H9 (cell line): ENCODE results near the gene SLC7A6. TPM values are rescaled to one million over a fixed set of nuclear protein-coding genes. Genes with fewer than 3 reads are reported as not detected.

Source experiments
- DNase-seq: peaks from one replicate; pipeline ENCODE4 v3.0.0-alpha.2; 2017
- H2AFZ ChIP-seq: one replicate; pipeline ENCODE4 v1.6.1; 2013; ENCODE audit warnings: mild to moderate bottlenecking, low read length, control low read depth, moderate library complexity
- H2AK5ac ChIP-seq: 2 replicates; pipeline ENCODE4 v1.6.1; 2013; ENCODE audit warnings: low read length, control low read depth, mixed read lengths; ENCODE audit not compliant: insufficient read length
- H2BK120ac ChIP-seq: one replicate; pipeline ENCODE4 v1.6.1; 2013; ENCODE audit warnings: low read depth, mild to moderate bottlenecking, low read length, control low read depth, inconsistent platforms; ENCODE audit not compliant: poor library complexity, severe bottlenecking
- H2BK12ac ChIP-seq: 2 replicates; pipeline ENCODE4 v1.6.1; 2013; ENCODE audit warnings: low read length, control low read depth, mixed read lengths, low read depth; ENCODE audit not compliant: insufficient read length
- H2BK15ac ChIP-seq: 2 replicates; pipeline ENCODE4 v1.6.1; 2013; ENCODE audit warnings: low read depth, low read length, control low read depth
- H2BK20ac ChIP-seq: one replicate; pipeline ENCODE4 v1.6.1; 2013; ENCODE audit warnings: low read depth, mild to moderate bottlenecking, low read length, control low read depth, inconsistent platforms; ENCODE audit not compliant: poor library complexity, severe bottlenecking
- H2BK5ac ChIP-seq: 2 replicates; pipeline ENCODE4 v1.6.1; 2013; ENCODE audit warnings: low read length, control low read depth, mixed read lengths; ENCODE audit not compliant: insufficient read length
- H3K14ac ChIP-seq: 2 replicates; pipeline ENCODE4 v1.6.1; 2013; ENCODE audit warnings: low read length, control low read depth; ENCODE audit not compliant: insufficient read depth
- H3K18ac ChIP-seq: 2 replicates; pipeline ENCODE4 v1.6.1; 2013; ENCODE audit warnings: low read depth, mild to moderate bottlenecking, mixed read lengths, low read length, control low read depth; ENCODE audit not compliant: insufficient read length
- H3K23ac ChIP-seq: 2 replicates; pipeline ENCODE4 v1.6.1; 2013; ENCODE audit warnings: low read length, control low read depth, mixed read lengths, low read depth; ENCODE audit not compliant: insufficient read length
- H3K23me2 ChIP-seq: 2 replicates; pipeline ENCODE4 v1.6.1; 2013; ENCODE audit warnings: low read depth, mild to moderate bottlenecking, mixed read lengths, low read length, control low read depth; ENCODE audit not compliant: insufficient read length, poor library complexity, severe bottlenecking
- H3K27ac ChIP-seq: 2 replicates; pipeline ENCODE4 v1.5.1; 2013; ENCODE audit warnings: low read length, control low read depth, mixed read lengths, low read depth; ENCODE audit not compliant: insufficient read length
- H3K27me3 ChIP-seq: 2 replicates; pipeline ENCODE4 v1.6.1; 2013; ENCODE audit warnings: low read length, control low read depth, inconsistent platforms; ENCODE audit not compliant: insufficient read depth
- H3K4ac ChIP-seq: 2 replicates; pipeline ENCODE4 v1.6.1; 2013; ENCODE audit warnings: low read depth, mild to moderate bottlenecking, control low read depth, inconsistent platforms, low read length, moderate library complexity
- H3K4me1 ChIP-seq: 2 replicates; pipeline ENCODE4 v1.6.1; 2013; ENCODE audit warnings: low read length, control low read depth, inconsistent platforms; ENCODE audit not compliant: insufficient read depth
- H3K4me2 ChIP-seq: 2 replicates; pipeline ENCODE4 v1.6.1; 2013; ENCODE audit warnings: low read length, control low read depth, mixed read lengths; ENCODE audit not compliant: insufficient read length, insufficient read depth
- H3K56ac ChIP-seq: 2 replicates; pipeline ENCODE4 v1.6.1; 2013; ENCODE audit warnings: low read depth, mild to moderate bottlenecking, mixed read lengths, low read length, control low read depth; ENCODE audit not compliant: insufficient read length
- H3K79me1 ChIP-seq: 2 replicates; pipeline ENCODE4 v1.6.1; 2013; ENCODE audit warnings: low read depth, mild to moderate bottlenecking, moderate library complexity, low read length, control low read depth, inconsistent platforms; ENCODE audit not compliant: insufficient read depth, poor library complexity, severe bottlenecking
- H3K79me2 ChIP-seq: 2 replicates; pipeline ENCODE4 v1.6.1; 2013; ENCODE audit warnings: low read length, control low read depth, inconsistent platforms; ENCODE audit not compliant: insufficient read depth
- H3K9ac ChIP-seq: 2 replicates; pipeline ENCODE4 v1.6.1; 2013; ENCODE audit warnings: low read length, control low read depth, mixed read lengths; ENCODE audit not compliant: insufficient read length; ENCODE audit errors: extremely low read depth
- H3K9me3 ChIP-seq: one replicate; pipeline ENCODE4 v1.6.1; 2013; ENCODE audit warnings: low read depth, low read length, inconsistent platforms; ENCODE audit not compliant: control insufficient read depth
- H3T11ph ChIP-seq: one replicate; pipeline ENCODE4 v1.6.1; 2013; ENCODE audit warnings: mild to moderate bottlenecking, low read length, control low read depth, inconsistent platforms
- H4K20me1 ChIP-seq: one replicate; pipeline ENCODE4 v1.6.1; 2013; ENCODE audit not compliant: control insufficient read depth, insufficient read length, insufficient read depth
- H4K5ac ChIP-seq: 2 replicates; pipeline ENCODE4 v1.6.1; 2013; ENCODE audit warnings: low read depth, mild to moderate bottlenecking, mixed read lengths, low read length, control low read depth; ENCODE audit not compliant: insufficient read length
- H4K8ac ChIP-seq: replicated peaks from 2 replicates; pipeline ENCODE4 v1.6.1; 2013; ENCODE audit warnings: low read length, control low read depth, mixed read lengths, low read depth; ENCODE audit not compliant: insufficient read length
- H4K91ac ChIP-seq: 2 replicates; pipeline ENCODE4 v1.6.1; 2013; ENCODE audit warnings: low read depth, mild to moderate bottlenecking, moderate library complexity, mixed read lengths, low read length, control low read depth; ENCODE audit not compliant: insufficient read length
- H3K27ac Mint-ChIP-seq, 3 experiments: 2 replicates in 2 of 3; 3 replicates in 1 of 3; pipeline ENCODE4 v1.8.0; 2020 to 2021; ENCODE audit warnings: mixed read lengths in 3 of 3, mild to moderate bottlenecking in 1 of 3, moderate library complexity in 1 of 3
- H3K27me3 Mint-ChIP-seq: 2 replicates; pipeline ENCODE4 v1.8.0; 2021; ENCODE audit warnings: low read depth, mild to moderate bottlenecking, moderate library complexity, mixed read lengths
- H3K36me3 Mint-ChIP-seq, 3 experiments: 2 replicates in 2 of 3; 3 replicates in 1 of 3; pipeline ENCODE4 v1.8.0; 2020 to 2021; ENCODE audit warnings: low read depth in 3 of 3, mixed read lengths in 3 of 3; ENCODE audit not compliant: insufficient read depth in 1 of 3
- H3K4me1 Mint-ChIP-seq, 2 experiments: 2 replicates each; pipeline ENCODE4 v1.8.0; 2020; ENCODE audit warnings: mixed read lengths in 2 of 2
- H3K4me3 Mint-ChIP-seq, 2 experiments: 2 replicates in 1 of 2; 3 replicates in 1 of 2; pipeline ENCODE4 v1.8.0; 2020 to 2021; ENCODE audit warnings: mild to moderate bottlenecking in 2 of 2, mixed read lengths in 2 of 2, moderate library complexity in 1 of 2
- H3K9me3 Mint-ChIP-seq, 2 experiments: 2 replicates in 1 of 2; 3 replicates in 1 of 2; pipeline ENCODE4 v1.8.0; 2020; ENCODE audit warnings: mild to moderate bottlenecking in 2 of 2, mixed read lengths in 2 of 2, moderate library complexity in 1 of 2
- WGBS: extraction: QIAGEN DNeasy Blood & Tissue Kit; methylation state at CpG from one replicate; pipeline ENCODE4 v1.1.7; 2013; ENCODE audit warnings: missing lambda C conversion rate, low lambda C conversion rate, mixed read lengths; ENCODE audit not compliant: insufficient read length; ENCODE audit errors: extremely low coverage; 5-methylcytosine and 5-hydroxymethylcytosine counted together
- total RNA-seq: library from RNA; stranded (reverse); gene quantifications from 2 replicates; pipeline ENCODE4 v1.2.1, GENCODE V29; 2021
- TF ChIP-seq, protein P1 (sequence below): fragments of 200-600 bp; sonication (generic); conservative IDR thresholded peaks from 3 replicates; pipeline ENCODE4 v1.8.0; 2021; ENCODE audit warnings: antibody characterized with exemption, mild to moderate bottlenecking

Gene SLC7A6
- total RNA-seq, 1 experiment from 2014 or later, result 21.1 TPM

DNA sequence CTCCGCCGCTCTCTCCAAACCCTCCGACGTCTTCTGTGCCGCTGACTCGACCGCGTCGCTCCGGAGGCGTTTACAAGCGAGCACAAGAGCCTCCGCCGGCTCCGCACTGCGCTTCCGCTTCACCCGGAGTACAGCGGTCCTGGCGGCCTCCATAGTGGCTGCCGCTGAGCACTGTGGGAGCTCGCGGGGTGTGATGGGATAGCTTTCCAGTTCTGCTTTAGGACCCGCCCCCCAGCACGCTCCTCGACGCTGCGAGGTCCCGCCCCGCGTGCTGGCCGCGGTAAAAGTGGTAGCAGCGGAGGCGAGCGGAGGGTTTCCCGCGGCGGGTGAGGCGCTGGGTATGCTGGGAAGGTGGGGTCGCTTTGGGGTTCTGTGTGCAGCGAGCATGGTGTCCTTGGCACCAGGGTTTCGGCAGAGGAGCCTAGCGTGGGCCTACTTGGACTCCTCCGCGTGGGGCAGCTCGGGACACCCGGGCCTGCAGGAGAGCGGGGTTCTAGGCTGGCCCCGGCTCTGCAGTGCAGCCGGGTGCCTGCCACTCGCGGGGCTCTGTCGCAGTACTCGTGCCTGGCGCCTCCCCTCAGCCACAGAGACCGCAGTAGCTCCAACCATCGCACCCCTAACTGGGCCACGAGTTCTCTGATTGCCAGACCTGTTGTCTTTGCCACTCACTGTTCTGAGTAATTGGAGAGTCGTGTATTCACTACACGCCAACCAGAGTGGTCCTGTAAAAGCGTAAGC is 46.6 kb downstream of the SLC7A6 start, which contains the start of the genes PRMT7 and SLC7A6OS:
Gene PRMT7 (plus strand): TSS at position 246 of the 738 bp plus-strand sequence. CDS start 4,961 bp downstream, outside the sequence.
Gene SLC7A6OS (minus strand): TSS at position 173 of the 738 bp plus-strand sequence. CDS start 20 bp downstream, at position 153.
- Mint-ChIP-seq H3K36me3 (peaks cover 12 to 34% (median 34%) of the 10 kb centered on the region in 3 experiments; a peak in 6 of 7 replicates), H3K4me1 (peaks cover 16 to 19% of the 10 kb centered on the region in 2 experiments), H3K9me3 (no peaks in the 10 kb centered on the region), H3K27ac (peak within 1 kb of the TSS; percentile 98 to 99 (median 98)), H3K4me3 (peak within 1 kb of the TSS; percentile 94 to 98), H3K27me3 (no peaks in the 10 kb centered on the region)
- no peak within 1 kb of the TSS for H3K27ac ChIP-seq
- peaks cover 15% of the 10 kb centered on the region for H3K23me2 ChIP-seq
- no peak within 1 kb of the TSS for H3K23ac ChIP-seq
- WGBS, result no CpG with 5 or more reads among the region's 62 CpGs
- H4K20me1 ChIP-seq, result no peaks in the 10 kb centered on the region
- no peak within 1 kb of the TSS for H2BK120ac ChIP-seq
- H3K79me1 ChIP-seq, result no peaks in the 10 kb centered on the region
- H2AK5ac ChIP-seq, result no peak within 1 kb of the TSS
- H3K4ac ChIP-seq, result no peak within 1 kb of the TSS
- peak within 1 kb of the TSS; percentile 87 for H3K9ac ChIP-seq
- H4K91ac ChIP-seq, result no peak within 1 kb of the TSS
- H3K27me3 ChIP-seq, result no peaks in the 10 kb centered on the region
- peak within 1 kb of the TSS; percentile 22 for H3K18ac ChIP-seq
- no peak within 1 kb of the TSS for H2BK15ac ChIP-seq
- H3K56ac ChIP-seq, result no peak within 1 kb of the TSS
- no peak within 1 kb of the TSS for H2AFZ ChIP-seq
- peak within 1 kb of the TSS; percentile 98 for H3K4me2 ChIP-seq
- no peak within 1 kb of the TSS for H4K8ac ChIP-seq
- no peak within 1 kb of the TSS for H2BK5ac ChIP-seq
- H3K4me1 ChIP-seq, result peaks cover 2% of the 10 kb centered on the region; the same call in 1 of the 2 replicates
- H4K5ac ChIP-seq, result no peak within 1 kb of the TSS
- no peak within 1 kb of the TSS for H3T11ph ChIP-seq
- DNase-seq, result peak; percentile 93
- no peaks in the 10 kb centered on the region for H3K9me3 ChIP-seq
- H3K79me2 ChIP-seq, result peaks cover 2% of the 10 kb centered on the region; the same call in 1 of the 2 replicates
- no peak within 1 kb of the TSS for H2BK20ac ChIP-seq
- H2BK12ac ChIP-seq, result no peak within 1 kb of the TSS
- H3K14ac ChIP-seq, result peak within 1 kb of the TSS; percentile 88
- TF ChIP-seq, protein P1, sequence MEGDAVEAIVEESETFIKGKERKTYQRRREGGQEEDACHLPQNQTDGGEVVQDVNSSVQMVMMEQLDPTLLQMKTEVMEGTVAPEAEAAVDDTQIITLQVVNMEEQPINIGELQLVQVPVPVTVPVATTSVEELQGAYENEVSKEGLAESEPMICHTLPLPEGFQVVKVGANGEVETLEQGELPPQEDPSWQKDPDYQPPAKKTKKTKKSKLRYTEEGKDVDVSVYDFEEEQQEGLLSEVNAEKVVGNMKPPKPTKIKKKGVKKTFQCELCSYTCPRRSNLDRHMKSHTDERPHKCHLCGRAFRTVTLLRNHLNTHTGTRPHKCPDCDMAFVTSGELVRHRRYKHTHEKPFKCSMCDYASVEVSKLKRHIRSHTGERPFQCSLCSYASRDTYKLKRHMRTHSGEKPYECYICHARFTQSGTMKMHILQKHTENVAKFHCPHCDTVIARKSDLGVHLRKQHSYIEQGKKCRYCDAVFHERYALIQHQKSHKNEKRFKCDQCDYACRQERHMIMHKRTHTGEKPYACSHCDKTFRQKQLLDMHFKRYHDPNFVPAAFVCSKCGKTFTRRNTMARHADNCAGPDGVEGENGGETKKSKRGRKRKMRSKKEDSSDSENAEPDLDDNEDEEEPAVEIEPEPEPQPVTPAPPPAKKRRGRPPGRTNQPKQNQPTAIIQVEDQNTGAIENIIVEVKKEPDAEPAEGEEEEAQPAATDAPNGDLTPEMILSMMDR, result no peak
